Lung (tissue), 16 donors: ENCODE results near the gene KRT86. TPM values are rescaled to one million over a fixed set of nuclear protein-coding genes. Genes with fewer than 3 reads are reported as not detected.

Experiments
- ATAC-seq: fragments of 200-7000 bp; cut with Tn5 transposase; one replicate; pipeline ENCODE4 v1.9.1; 2020; ENCODE audit warnings: moderate number of reproducible peaks; ENCODE audit not compliant: insufficient read depth, low FRiP score
- DNase-seq, 3 donors: peaks; one replicate each; pipeline ENCODE4 v3.0.0-alpha.2; 2013 to 2017
- H3K27ac ChIP-seq, 2 donors: one replicate each; pipeline ENCODE4 v1.5.1; 2013; ENCODE audit warnings: mild to moderate bottlenecking in 2 of 2, moderate library complexity in 2 of 2, control low read depth in 1 of 2, inconsistent platforms in 1 of 2, low read depth in 1 of 2, low read length in 1 of 2
- H3K27me3 ChIP-seq, 3 donors: one replicate each; pipeline ENCODE4 v1.5.1; 2013; ENCODE audit warnings: low read length in 2 of 3; ENCODE audit not compliant: control insufficient read depth in 3 of 3, insufficient read depth in 3 of 3
- H3K36me3 ChIP-seq, 4 donors: one replicate each; pipeline ENCODE4 v1.5.1; 2013; ENCODE audit warnings: low read length in 4 of 4, mild to moderate bottlenecking in 1 of 4, moderate library complexity in 1 of 4; ENCODE audit not compliant: control insufficient read depth in 4 of 4, insufficient read depth in 4 of 4
- H3K4me1 ChIP-seq, 5 donors: one replicate each; pipeline ENCODE4 v1.5.1; 2013; ENCODE audit warnings: low read length in 5 of 5, mild to moderate bottlenecking in 2 of 5, moderate library complexity in 1 of 5; ENCODE audit not compliant: control insufficient read depth in 5 of 5, insufficient read depth in 5 of 5
- H3K4me3 ChIP-seq: one replicate; pipeline ENCODE4 v1.5.1; 2013; ENCODE audit warnings: mild to moderate bottlenecking, control low read depth, moderate library complexity
- H3K9ac ChIP-seq, 2 donors: one replicate each; pipeline ENCODE4 v1.5.1; 2013; ENCODE audit warnings: low read length in 2 of 2, control low read depth in 1 of 2; ENCODE audit not compliant: insufficient read depth in 1 of 2
- H3K9me3 ChIP-seq, 4 donors: one replicate each; pipeline ENCODE4 v1.5.1; 2013; ENCODE audit warnings: low read length in 3 of 4, mild to moderate bottlenecking in 1 of 4, moderate library complexity in 1 of 4; ENCODE audit not compliant: control insufficient read depth in 4 of 4, insufficient read depth in 3 of 4
- CTCF ChIP-seq: IDR thresholded peaks from 2 replicates; pipeline ENCODE4 v1.5.1; 2012; ENCODE audit warnings: mild to moderate bottlenecking; ENCODE audit errors: control extremely low read depth, extremely low read depth
- whole genome bisulfite sequencing, 2 donors: extraction: QIAGEN DNeasy Blood & Tissue Kit; methylation state at CpG; one replicate each; pipeline ENCODE4 v1.1.7; 2013; 5-methylcytosine and 5-hydroxymethylcytosine counted together
- long read RNA-seq, 5 donors: transcript quantifications; one replicate each; lab custom pipeline, GENCODE V29; 2026
- polyA plus RNA-seq, 2 donors: library from polyadenylated mRNA; stranded (reverse); fragments of 200-250 nt; gene quantifications; one replicate each; pipeline ENCODE4 v1.2.1, GENCODE V29; 2013
- total RNA-seq, 2 donors: library from RNA; depleted of rRNA in 1 of 2; stranded (reverse); fragments of >200 nt in 1 of 2; gene quantifications; one replicate each; pipeline ENCODE4 v1.2.1, GENCODE V29; 2014 to 2021
- donor health status: control.
- donor health status: control.
- donor health status: Bipolar disorder and iron deficiency.
- donor health status: healthy.
- donor health status: DM: yes; HTN: yes; CAD: no.

Gene KRT86
- total RNA-seq (1 to 10 TPM in 1 of 2 donors, not detected in 1; 1.1 TPM), polyA plus RNA-seq (under 1 TPM; 0.11 to 0.31 TPM)
- long read RNA-seq, donor 1, result 0 reads
- long read RNA-seq, donor 2, result 0 reads
- long read RNA-seq, donor 3, result 0 reads
- long read RNA-seq, donor 4, result 0 reads
- long read RNA-seq, donor 5, result 0 reads

GRCh38 chr12:52274521-52275120, at the start of gene KRT86:
KRT86 (plus strand) TSS chr12:52274645; CDS start chr12:52301917, 27,272 bp downstream.
- Histone ChIP-seq H3K27me3 (peaks cover 0 to 16% (median 6%) of the 10 kb centered on the region in 3 donors), H3K4me3 (no peak within 1 kb of the TSS), H3K36me3 (no peaks in the 10 kb centered on the region), H3K4me1 (peaks cover 0 to 15% (median 0%) of the 10 kb centered on the region in 5 donors), H3K27ac (no peak within 1 kb of the TSS), H3K9me3 (peaks cover 0 to 2% (median 0%) of the 10 kb centered on the region in 4 donors), H3K9ac (no peak within 1 kb of the TSS)
- WGBS, 2 donors, result 70 to 78% methylated on average over 3 of the region's 3 CpGs
- TF ChIP-seq CTCF, result no peak
- DNase-seq (no peak), ATAC-seq (no peak)

- Histone ChIP-seq H3K9ac (no peak overlapping the region), H3K36me3 (no peaks in the 10 kb centered on the region), H3K27ac (no peak overlapping the region), H3K9me3 (peaks cover 0 to 2% (median 0%) of the 10 kb centered on the region in 4 donors), H3K4me3 (no peak overlapping the region), H3K27me3 (peaks cover 0 to 6% (median 3%) of the 10 kb centered on the region in 3 donors), H3K4me1 (peaks cover 0 to 7% (median 0%) of the 10 kb centered on the region in 5 donors)
- 77% methylated on average over 4 of the region's 4 CpGs for WGBS, 2 donors
- DNase-seq (no peak), ATAC-seq (no peak)
- TF ChIP-seq CTCF, result no peak
These were observed 48.7 kb upstream of the KRT86 start for GRCh38 chr12:52225752-52226151.

GRCh38 chr12:52226446-52226845, 48.0 kb upstream of the KRT86 start:
- no peak overlapping the region for H3K4me3 ChIP-seq
- H3K9ac ChIP-seq, result no peak overlapping the region
- H3K9me3 ChIP-seq, result peaks cover 0 to 2% (median 0%) of the 10 kb centered on the region in 4 donors
- peaks cover 0 to 9% (median 8%) of the 10 kb centered on the region in 3 donors for H3K27me3 ChIP-seq
- no peak for ATAC-seq
- TF ChIP-seq CTCF, result no peak
- 57 to 69% methylated on average over 4 of the region's 4 CpGs for WGBS, 2 donors
- H3K27ac ChIP-seq, result no peak overlapping the region
- H3K4me1 ChIP-seq, result peaks cover 0 to 7% (median 0%) of the 10 kb centered on the region in 5 donors
- no peaks in the 10 kb centered on the region for H3K36me3 ChIP-seq
- DNase-seq, result no peak
